Heart left ventricle (tissue), 16 donors: ENCODE measurements around the gene MAPKAPK2. TPM values are rescaled to one million over a fixed set of nuclear protein-coding genes. Genes with fewer than 3 reads are reported as not detected.

Experiments used
- ATAC-seq, 4 donors: fragments of 200-7000 bp; cut with Tn5 transposase; one replicate each; pipeline ENCODE4 v1.9.1; 2020 to 2022; ENCODE audit warnings: moderate library complexity in 4 of 4, mild to moderate bottlenecking in 3 of 4, moderate number of reproducible peaks in 1 of 4
- DNase-seq, 5 donors: peaks; one replicate each; pipeline ENCODE4 v3.0.0-alpha.2; 2020
- H3K27ac ChIP-seq, 12 donors: fragments of 200-600 bp; sonication (generic) in 4 of 12; one replicate each; pipeline versions ENCODE4 v1.5.0 to v1.8.0; 2016 to 2022; ENCODE audit warnings: mild to moderate bottlenecking in 2 of 12
- H3K27me3 ChIP-seq, 9 donors: fragments of 200-600 bp; sonication (generic) in 2 of 9; one replicate each; pipeline versions ENCODE4 v1.5.1 to v1.8.0; 2016 to 2022; ENCODE audit warnings: mild to moderate bottlenecking in 3 of 9
- H3K36me3 ChIP-seq, 9 donors: fragments of 200-600 bp; sonication (generic) in 2 of 9; one replicate each; pipeline versions ENCODE4 v1.5.0 to v1.8.0; 2018 to 2022; ENCODE audit warnings: mild to moderate bottlenecking in 2 of 9
- H3K4me1 ChIP-seq, 12 donors: fragments of 200-600 bp; sonication (generic) in 4 of 12; one replicate each; pipeline versions ENCODE4 v1.5.0 to v1.8.0; 2016 to 2022; ENCODE audit warnings: mild to moderate bottlenecking in 3 of 12
- H3K4me3 ChIP-seq, 12 donors: fragments of 200-600 bp; sonication (generic) in 4 of 12; one replicate each; pipeline versions ENCODE4 v1.5.0 to v1.8.0; 2017 to 2022; ENCODE audit warnings: mild to moderate bottlenecking in 9 of 12, moderate library complexity in 4 of 12
- H3K9me3 ChIP-seq, 12 donors: fragments of 200-600 bp; sonication (generic) in 4 of 12; one replicate each; pipeline versions ENCODE4 v1.5.0 to v1.8.0; 2016 to 2022; ENCODE audit warnings: mild to moderate bottlenecking in 1 of 12
- CTCF ChIP-seq, 12 donors: fragments of 200-600 bp; sonication (generic) in 4 of 12; IDR thresholded peaks; one replicate each; pipeline versions ENCODE4 v1.5.0 to v1.8.0; 2018 to 2022; ENCODE audit warnings: antibody characterized with exemption in 12 of 12, mild to moderate bottlenecking in 5 of 12
- POLR2A ChIP-seq, 2 donors: fragments of 450-650 bp; IDR thresholded peaks; one replicate each; pipeline ENCODE4 v1.6.1; 2017; ENCODE audit warnings: antibody characterized with exemption in 2 of 2, mild to moderate bottlenecking in 2 of 2, moderate library complexity in 2 of 2
- WGBS, 4 donors: extraction: QIAGEN DNeasy Blood & Tissue Kit in 2 of 4; methylation state at CpG; one replicate each; pipeline versions ENCODE4 v1.1.5 to v1.1.7; 2013 to 2018; 5-methylcytosine and 5-hydroxymethylcytosine counted together
- intact Hi-C, 10 donors: fragments of 100-400 bp; cut with DNase I; formaldehyde crosslinking; loops; one replicate each; pipeline versions ENCODE4 v1.11.1 to v1.14.2; 2022
- polyA plus RNA-seq, 2 donors: library from polyadenylated mRNA; stranded (reverse); fragments of 200-250 nt; gene quantifications; one replicate each; pipeline ENCODE4 v1.2.3, GENCODE V29; 2013
- total RNA-seq, 9 donors: library from RNA; depleted of rRNA in 2 of 9; stranded (reverse); fragments of >200 nt in 2 of 9; fragmentation: NEBNext Ultra II Directional in 3 of 9; extraction: Animal tissue kit (Norgen Biotek cat#: 25700) in 3 of 9; gene quantifications; one replicate each; pipeline versions ENCODE4 v1.1.0 to v1.2.4, GENCODE V29; 2016 to 2023
- donor health status: ischemic (EF 13 %, LVEDD 7.1; RV severe dilation, severe dysfunction).
- donor health status: healthy with polysubstance abuse.
- donor health status: DM: no; HTN: yes; CAD: no.
- donor health status: DM: no; HTN: no; CAD: no.
- donor health status: ischemic (EF 25% LVEDD 6.9; RV normal size, moderate dysfunction).
- donor health status: ischemic (EF 25% LVEDD 5.7; RV mildly dilated, moderate dysfunction).
- donor health status: healthy.
- donor health status: DM: yes; HTN: yes; CAD: no.
- donor health status: ischemic (EF 35%, LVEDD 5.7; RV mildly dilated, moderate dysfunction).
- donor health status: nonischemic (EF 11% LVEDD 7.7; RV severe dilation, severe dysfunction).
- donor health status: DM: yes; HTN: yes; CAD: no.
- donor health status: PGD.
- donor health status: ischemic (EF 29% LVEDD 5.4; RV normal size, mild dysfunction).
- donor health status: nonischemic (EF 23%, LVEDD 6.1; RV moderate dilation, normal function).

The MAPKAPK2 gene
- total and polyA plus RNA-seq, 11 donors = 126 to 327 (median 223) TPM

GRCh38 chr1:206700445-206701036 lies 15.8 kb downstream of the MAPKAPK2 start:
- Histone ChIP-seq H3K36me3 (peaks cover 0 to 18% (median 13%) of the 10 kb centered on the region in 9 donors), H3K27me3 (no peaks in the 10 kb centered on the region), H3K4me1 (peaks cover 45 to 100% (median 90%) of the 10 kb centered on the region in 12 donors), H3K4me3 (no peak overlapping the region), H3K9me3 (no peaks in the 10 kb centered on the region), H3K27ac (peak overlapping the region in 10 of 12 donors; percentile 32 to 99 (median 81))
- no peak for TF ChIP-seq CTCF (IDR thresholded peaks at IDR 0.05)
- no peak for TF ChIP-seq POLR2A (IDR thresholded peaks at IDR 0.05)
- DNase-seq (no peak), ATAC-seq (peak in 3 of 4 donors; percentile 13 to 57 (median 36))
- WGBS, 4 donors = 18 to 30% (median 26%) methylated on average over 2 of the region's 2 CpGs
- intact Hi-C loops = loop anchor here in 1 of 10 donors (5.0 kb wide), 1 partner anchor 43 kb away; no protein-coding TSS in a partner anchor

GRCh38 chr1:206702260-206702659 lies 17.6 kb downstream of the MAPKAPK2 start:
- Histone ChIP-seq H3K27me3 (no peaks in the 10 kb centered on the region), H3K36me3 (peaks cover 0 to 14% (median 6%) of the 10 kb centered on the region in 9 donors), H3K27ac (peak overlapping the region in 3 of 12 donors; percentile 20 to 60 (median 43)), H3K9me3 (no peaks in the 10 kb centered on the region), H3K4me1 (peaks cover 54 to 100% (median 92%) of the 10 kb centered on the region in 12 donors), H3K4me3 (no peak overlapping the region)
- no peak for ATAC-seq
- WGBS, 4 donors = 49 to 57% (median 53%) methylated on average over 7 of the region's 7 CpGs
- no peak for TF ChIP-seq CTCF (IDR thresholded peaks at IDR 0.05)
- TF ChIP-seq POLR2A (IDR thresholded peaks at IDR 0.05) = no peak
- DNase-seq = no peak
- intact Hi-C loops = loop anchor here in 1 of 10 donors (5.0 kb wide), 1 partner anchor 45 kb away; no protein-coding TSS in a partner anchor

GRCh38 chr1:206702803-206703202 lies 18.1 kb downstream of the MAPKAPK2 start:
- no peaks in the 10 kb centered on the region for H3K27me3 ChIP-seq
- TF ChIP-seq POLR2A (IDR thresholded peaks at IDR 0.05) (no peak), CTCF (IDR thresholded peaks at IDR 0.05) (no peak)
- peak overlapping the region in 5 of 12 donors; percentile 8 to 82 (median 43) for H3K27ac ChIP-seq
- peaks cover 0 to 12% (median 2%) of the 10 kb centered on the region in 9 donors for H3K36me3 ChIP-seq
- no peaks in the 10 kb centered on the region for H3K9me3 ChIP-seq
- intact Hi-C loops = loop anchor here in 1 of 10 donors (5.0 kb wide), 1 partner anchor 46 kb away; no protein-coding TSS in a partner anchor
- H3K4me1 ChIP-seq = peaks cover 51 to 100% (median 93%) of the 10 kb centered on the region in 12 donors
- ATAC-seq = no peak
- peak in 1 of 5 donors; percentile 19 for DNase-seq
- WGBS, 4 donors = 48 to 68% (median 64%) methylated on average over 1 of the region's 1 CpG
- H3K4me3 ChIP-seq = no peak overlapping the region

GRCh38 chr1:206703661-206704060 lies 19.0 kb downstream of the MAPKAPK2 start:
- Histone ChIP-seq H3K27ac (peak overlapping the region in 5 of 12 donors; percentile 13 to 82 (median 43)), H3K27me3 (no peaks in the 10 kb centered on the region), H3K4me1 (peaks cover 52 to 100% (median 92%) of the 10 kb centered on the region in 12 donors), H3K4me3 (no peak overlapping the region), H3K9me3 (no peaks in the 10 kb centered on the region), H3K36me3 (peaks cover 0 to 7% (median 0%) of the 10 kb centered on the region in 9 donors)
- ATAC-seq (no peak), DNase-seq (no peak)
- intact Hi-C loops = loop anchor here in 2 of 10 donors (2.0 to 5.0 kb wide), 2 partner anchors 17 to 46 kb away; no protein-coding TSS in a partner anchor
- TF ChIP-seq CTCF (IDR thresholded peaks at IDR 0.05) (no peak), POLR2A (IDR thresholded peaks at IDR 0.05) (no peak)
- WGBS, 4 donors = 44 to 52% (median 50%) methylated on average over 4 of the region's 4 CpGs
